NCI-H460 (cell line): ENCODE measurements around the gene MYMK. TPM values are rescaled to one million over a fixed set of nuclear protein-coding genes. Genes with fewer than 3 reads are reported as not detected.

Experiments
- DNase-seq: peaks from one replicate; pipeline ENCODE4 v3.0.0-alpha.2; 2016; ENCODE audit warnings: low read depth; ENCODE audit errors: extremely low read depth
- total RNA-seq: library from RNA; depleted of rRNA; stranded (reverse); fragments of >200 nt; shearing (Covaris generic); gene quantifications from 2 replicates; pipeline ENCODE4 v1.2.3, GENCODE V29; 2014; rRNA removed

The MYMK gene
- total RNA-seq, 1 experiment from 2014 or later: not detected

- no peak for DNase-seq
Measured at GRCh38 chr9:133471551-133472276, 53.0 kb downstream of the MYMK start.

DNA sequence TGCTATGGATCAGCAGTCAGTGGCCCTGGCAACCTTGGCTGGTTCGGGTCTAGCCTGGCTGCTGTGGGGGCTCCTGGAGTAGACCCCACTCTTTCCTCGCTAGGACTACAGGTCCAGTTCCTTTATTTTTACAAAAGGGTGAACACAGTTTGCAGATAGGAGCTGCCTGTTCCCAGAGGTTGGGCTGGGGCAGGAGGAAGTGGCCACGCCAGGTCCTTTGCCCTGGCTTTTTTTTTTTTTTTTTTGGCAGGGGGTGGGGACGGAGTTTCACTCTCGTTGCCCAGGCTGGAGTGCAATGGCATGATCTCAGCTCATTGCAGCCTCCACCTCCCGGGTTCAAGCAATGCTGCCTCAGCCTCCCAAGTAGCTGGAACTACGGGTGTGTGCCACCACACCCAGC, 53.8 kb downstream of the MYMK start:
- DNase-seq: no peak

DNA sequence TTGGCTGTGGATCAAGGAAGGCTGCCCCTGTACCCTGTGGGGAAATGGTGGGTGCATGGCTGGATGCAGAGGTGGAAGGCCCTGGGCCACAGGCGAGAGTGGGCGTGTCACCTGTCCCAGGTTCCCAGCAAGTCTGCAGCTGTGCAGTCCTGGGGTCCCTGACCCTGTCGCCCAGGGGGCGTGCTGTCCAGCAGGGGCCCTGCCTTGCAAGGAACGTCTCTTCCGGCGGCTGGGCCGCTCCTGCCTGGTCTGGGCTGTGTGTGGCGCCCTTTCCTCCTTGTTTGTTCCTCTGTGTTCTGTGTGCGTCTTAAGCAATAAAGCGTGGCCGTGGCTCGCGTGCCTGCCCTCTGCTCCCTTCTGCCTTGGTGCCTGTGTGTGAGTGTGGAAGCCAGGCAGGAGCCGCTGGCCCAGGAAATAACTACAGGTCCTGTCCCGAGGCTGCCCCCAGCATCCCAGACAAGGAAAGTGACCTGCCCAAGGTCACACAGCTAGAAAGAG, 54.3 kb downstream of the MYMK start:
- no peak for DNase-seq

GRCh38 chr9:133468777-133469421, 55.9 kb downstream of the MYMK start:
- DNase-seq: no peak

DNA sequence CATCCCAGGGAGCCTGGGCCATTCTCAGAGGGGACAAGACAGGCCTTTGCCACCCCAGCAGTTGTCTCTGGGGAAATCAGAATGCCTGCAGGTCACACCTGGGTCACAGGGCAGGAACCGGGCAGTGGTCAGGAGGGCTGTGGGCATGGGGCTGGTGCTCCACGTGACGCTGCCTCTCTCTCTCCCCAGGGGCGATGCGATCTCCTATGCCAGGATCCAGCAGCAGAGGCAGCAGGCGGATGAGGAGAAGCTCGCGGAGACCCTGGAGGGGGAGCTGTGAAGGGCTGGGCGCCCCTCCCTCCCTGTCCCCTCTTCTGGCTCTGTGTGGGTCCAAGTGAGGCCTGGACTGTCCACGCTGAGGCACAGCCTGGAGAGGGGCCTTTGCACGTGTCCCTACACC, 56.4 kb downstream of the MYMK start:
- DNase-seq: no peak

GRCh38 chr9:133467101-133467500, 57.7 kb downstream of the MYMK start:
- DNase-seq: no peak

DNA sequence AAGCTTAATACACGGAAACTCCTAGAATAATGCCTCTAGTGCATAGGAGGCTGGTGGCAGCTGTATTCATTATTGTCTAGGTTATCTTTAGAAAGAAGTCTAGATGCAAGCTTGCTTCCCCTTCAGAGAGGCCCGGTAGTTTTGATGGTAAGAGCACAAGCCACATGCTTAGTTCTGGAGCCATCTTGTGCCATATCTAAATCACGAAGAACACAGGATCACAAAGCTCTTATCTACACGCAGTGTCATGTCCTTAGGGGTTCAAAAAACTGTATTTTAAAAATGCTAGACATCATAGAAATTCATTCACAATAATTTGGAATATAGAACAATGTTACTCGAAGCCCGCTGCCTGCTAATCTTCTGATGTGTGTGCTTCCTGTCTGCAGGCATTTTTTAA, 58.8 kb downstream of the MYMK start:
- no peak for DNase-seq

- no peak for DNase-seq
Measured at GRCh38 chr9:133464638-133465037, 60.1 kb downstream of the MYMK start.

Other genes starting within 250 kb of the MYMK start
- not detected in 2 replicates for gene ABO, start 249.8 kb downstream of the MYMK start, total RNA-seq
- gene SURF6, start 188.8 kb downstream of the MYMK start, total RNA-seq: 18.3 and 20.6 TPM in 2 replicates
- 16.9 and 17.0 TPM in 2 replicates for gene MED22, start 176.8 kb downstream of the MYMK start, total RNA-seq
- gene RPL7A, start 176.7 kb downstream of the MYMK start, total RNA-seq: 2,700 and 2,738 TPM in 2 replicates
- gene SURF1, start 168.5 kb downstream of the MYMK start, total RNA-seq: 17.3 and 23.8 TPM in 2 replicates
- 51.3 and 52.6 TPM in 2 replicates for gene SURF2, start 168.4 kb downstream of the MYMK start, total RNA-seq
- 212 and 214 TPM in 2 replicates for gene SURF4, start 148.9 kb downstream of the MYMK start, total RNA-seq
- 0.59 TPM in 1 of 2 replicates, not detected in the other for gene STKLD1, start 148.6 kb downstream of the MYMK start, total RNA-seq
- gene REXO4, start 106.9 kb downstream of the MYMK start, total RNA-seq: 22.1 and 27.1 TPM in 2 replicates
- 0.40 and 1.1 TPM in 2 replicates for gene ADAMTS13, start 102.6 kb downstream of the MYMK start, total RNA-seq
- gene CACFD1, start 65.0 kb downstream of the MYMK start, total RNA-seq: 2.7 and 4.1 TPM in 2 replicates
- 4.0 and 4.4 TPM in 2 replicates for gene SLC2A6, start 45.9 kb downstream of the MYMK start, total RNA-seq
- gene ADAMTSL2, start 9.7 kb upstream of the MYMK start, total RNA-seq: not detected in 2 replicates
- not detected in 2 replicates for gene FAM163B, start 84.4 kb upstream of the MYMK start, total RNA-seq
- gene DBH, start 111.4 kb upstream of the MYMK start, total RNA-seq: not detected in 2 replicates
- gene SARDH, start 213.4 kb upstream of the MYMK start, total RNA-seq: 0.07 TPM in 1 of 2 replicates, not detected in the other